ENCODE data around the gene CNIH2. TPM values are rescaled to one million over a fixed set of nuclear protein-coding genes. Genes with fewer than 3 reads are reported as not detected.

CNIH2 gene
- total and polyA plus RNA-seq, 7 donors: 0.05 TPM; not detected in 6

DNA sequence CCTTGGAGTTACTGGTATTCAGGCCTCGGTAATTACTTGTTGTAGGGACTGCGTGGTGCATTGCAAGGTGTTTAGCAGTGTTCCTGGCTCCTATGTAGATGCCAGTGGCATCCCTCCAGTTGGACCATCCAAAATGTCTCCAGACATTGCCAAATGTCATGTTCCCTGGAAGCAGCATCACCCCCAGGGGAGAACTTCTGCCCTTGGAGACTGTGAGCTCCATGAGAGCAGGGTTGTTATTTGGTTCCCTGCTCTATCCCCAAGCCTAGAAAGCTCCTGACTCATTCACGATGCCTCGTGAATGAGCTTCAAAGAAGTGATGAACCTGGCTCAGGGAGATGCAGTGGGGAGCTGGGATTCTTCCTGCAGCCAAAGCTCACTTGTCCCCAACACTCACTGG is 43.6 kb downstream of the CNIH2 start:
- TF ChIP-seq, protein P1, sequence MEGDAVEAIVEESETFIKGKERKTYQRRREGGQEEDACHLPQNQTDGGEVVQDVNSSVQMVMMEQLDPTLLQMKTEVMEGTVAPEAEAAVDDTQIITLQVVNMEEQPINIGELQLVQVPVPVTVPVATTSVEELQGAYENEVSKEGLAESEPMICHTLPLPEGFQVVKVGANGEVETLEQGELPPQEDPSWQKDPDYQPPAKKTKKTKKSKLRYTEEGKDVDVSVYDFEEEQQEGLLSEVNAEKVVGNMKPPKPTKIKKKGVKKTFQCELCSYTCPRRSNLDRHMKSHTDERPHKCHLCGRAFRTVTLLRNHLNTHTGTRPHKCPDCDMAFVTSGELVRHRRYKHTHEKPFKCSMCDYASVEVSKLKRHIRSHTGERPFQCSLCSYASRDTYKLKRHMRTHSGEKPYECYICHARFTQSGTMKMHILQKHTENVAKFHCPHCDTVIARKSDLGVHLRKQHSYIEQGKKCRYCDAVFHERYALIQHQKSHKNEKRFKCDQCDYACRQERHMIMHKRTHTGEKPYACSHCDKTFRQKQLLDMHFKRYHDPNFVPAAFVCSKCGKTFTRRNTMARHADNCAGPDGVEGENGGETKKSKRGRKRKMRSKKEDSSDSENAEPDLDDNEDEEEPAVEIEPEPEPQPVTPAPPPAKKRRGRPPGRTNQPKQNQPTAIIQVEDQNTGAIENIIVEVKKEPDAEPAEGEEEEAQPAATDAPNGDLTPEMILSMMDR (IDR thresholded peaks at IDR 0.05): no peak
- no peak for ATAC-seq
- Histone ChIP-seq H3K27me3 (ENCODE audit: insufficient read depth in 3 of 3, low read length in 2 of 3) (peaks cover 0 to 13% (median 0%) of the 10 kb centered on the region in 3 donors), H3K27ac (no peak overlapping the region), H3K36me3 (ENCODE audit: insufficient read depth in 1 of 2, low read depth in 1 of 2) (no peaks in the 10 kb centered on the region), H3K9me3 (no peaks in the 10 kb centered on the region), H3K4me3 (no peak overlapping the region), H3K4me1 (no peaks in the 10 kb centered on the region)
- peak; percentile 51 to 61 for DNase-seq
- 62 to 80% (median 69%) methylated on average over 4 of the region's 4 CpGs for WGBS, 3 donors
- intact Hi-C loops (cut with DNase I): no loop called here

DNA sequence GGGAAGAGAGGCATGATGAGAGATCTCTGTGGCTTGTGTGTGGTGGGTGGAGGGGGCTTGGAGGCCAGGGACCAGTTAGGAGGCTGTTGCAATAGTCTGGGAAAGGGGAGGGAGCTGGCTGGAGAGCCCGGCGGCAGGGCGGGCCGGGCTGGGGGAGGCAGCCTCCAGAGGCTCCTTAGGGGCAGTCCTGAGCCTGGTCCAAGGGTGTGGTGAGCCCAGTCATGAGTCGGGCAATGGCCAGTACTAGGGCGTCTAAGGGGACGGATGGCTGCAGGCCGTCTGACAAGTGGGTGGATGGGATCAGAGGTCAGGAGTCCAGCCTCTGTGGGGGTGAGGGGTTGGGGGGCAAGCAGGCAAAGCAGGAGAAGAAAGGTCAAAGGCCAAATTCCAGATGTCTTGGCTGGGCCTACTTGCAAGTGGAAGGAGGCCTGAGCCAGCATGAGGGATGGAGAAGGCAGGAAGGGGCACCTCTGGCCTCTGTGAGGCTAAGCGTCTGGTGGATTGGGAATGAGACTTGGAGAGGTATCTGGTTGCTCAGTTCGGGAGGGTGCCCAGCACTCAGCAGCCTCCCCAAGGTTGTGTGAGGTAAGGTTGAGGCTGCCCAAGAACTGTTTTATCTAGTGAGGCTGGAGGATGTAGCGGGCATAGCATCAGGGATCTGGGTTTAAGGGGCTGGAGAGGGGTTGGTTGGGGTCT is 44.9 kb downstream of the CNIH2 start:
- H3K27me3 ChIP-seq (ENCODE audit: insufficient read depth in 3 of 3, low read length in 2 of 3): peaks cover 0 to 4% (median 0%) of the 10 kb centered on the region in 3 donors
- TF ChIP-seq, protein P1 (IDR thresholded peaks at IDR 0.05): no peak
- DNase-seq (peak; percentile 81 to 91), ATAC-seq (peak; percentile 29 to 54 (median 44))
- intact Hi-C loops (cut with DNase I): no loop called here
- 69 to 71% (median 70%) methylated on average over 11 of the region's 11 CpGs for WGBS, 3 donors
- no peak overlapping the region for H3K27ac ChIP-seq
- H3K4me1 ChIP-seq: no peaks in the 10 kb centered on the region
- H3K9me3 ChIP-seq: no peaks in the 10 kb centered on the region
- no peaks in the 10 kb centered on the region for H3K36me3 ChIP-seq (ENCODE audit: insufficient read depth in 1 of 2, low read depth in 1 of 2)
- H3K4me3 ChIP-seq: no peak overlapping the region

DNA sequence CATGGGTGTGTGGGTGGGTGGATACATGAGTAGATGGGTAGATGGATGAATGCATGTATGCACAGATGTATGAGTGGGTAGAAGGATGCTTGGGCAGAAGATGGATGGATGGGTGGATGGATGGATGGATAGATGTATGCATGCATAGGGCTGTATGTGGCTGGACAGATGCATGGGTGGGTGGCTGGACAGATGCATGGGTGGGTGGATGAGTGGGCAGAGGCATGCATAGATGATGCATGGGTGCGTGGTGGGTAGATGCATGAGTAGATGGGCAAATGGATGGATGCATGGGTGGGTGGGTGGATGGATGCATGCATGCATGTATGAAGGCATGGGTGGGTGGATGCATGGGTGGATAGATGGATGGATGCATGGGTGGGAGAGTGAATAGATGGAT is 45.7 kb downstream of the CNIH2 start:
- intact Hi-C loops (cut with DNase I): no loop called here
- TF ChIP-seq, protein P1 (IDR thresholded peaks at IDR 0.05): no peak
- H3K27ac ChIP-seq: no peak overlapping the region
- H3K27me3 ChIP-seq (ENCODE audit: insufficient read depth in 3 of 3, low read length in 2 of 3): no peaks in the 10 kb centered on the region
- no peaks in the 10 kb centered on the region for H3K36me3 ChIP-seq (ENCODE audit: insufficient read depth in 1 of 2, low read depth in 1 of 2)
- no peak for DNase-seq
- no peak overlapping the region for H3K4me3 ChIP-seq
- 95 to 100% (median 97%) methylated on average over 1 of the region's 1 CpG for WGBS, 3 donors
- H3K4me1 ChIP-seq: peaks cover 5% of the 10 kb centered on the region
- no peaks in the 10 kb centered on the region for H3K9me3 ChIP-seq
- ATAC-seq: no peak

DNA sequence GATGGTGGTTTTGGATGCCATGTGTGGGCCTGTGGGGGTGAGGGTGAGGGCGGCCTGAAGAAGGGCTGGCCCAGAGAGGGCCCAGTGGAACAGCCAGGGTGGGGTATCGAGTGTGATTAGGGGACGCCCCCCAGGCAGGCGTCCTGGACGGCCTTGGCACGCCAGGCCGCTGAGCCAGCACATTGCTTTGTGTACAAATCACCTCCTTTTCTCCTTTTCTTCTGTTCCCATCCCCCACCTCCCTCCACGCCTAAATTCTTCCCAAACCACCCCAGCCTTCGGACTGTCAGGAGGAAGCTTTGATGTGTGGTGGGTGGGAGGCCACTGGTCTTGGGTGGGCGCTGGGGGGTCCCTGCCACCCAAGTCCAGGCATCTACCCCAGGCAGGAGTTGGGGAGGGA is 46.7 kb downstream of the CNIH2 start:
- no peaks in the 10 kb centered on the region for H3K9me3 ChIP-seq
- H3K36me3 ChIP-seq (ENCODE audit: insufficient read depth in 1 of 2, low read depth in 1 of 2): no peaks in the 10 kb centered on the region
- intact Hi-C loops (cut with DNase I): no loop called here
- H3K4me1 ChIP-seq: peaks cover 8% of the 10 kb centered on the region
- no peak overlapping the region for H3K27ac ChIP-seq
- TF ChIP-seq, protein P1 (IDR thresholded peaks at IDR 0.05): no peak
- DNase-seq: no peak
- ATAC-seq: no peak
- H3K4me3 ChIP-seq: no peak overlapping the region
- H3K27me3 ChIP-seq (ENCODE audit: insufficient read depth in 3 of 3, low read length in 2 of 3): no peaks in the 10 kb centered on the region
- 75 to 81% (median 76%) methylated on average over 10 of the region's 10 CpGs for WGBS, 3 donors

DNA sequence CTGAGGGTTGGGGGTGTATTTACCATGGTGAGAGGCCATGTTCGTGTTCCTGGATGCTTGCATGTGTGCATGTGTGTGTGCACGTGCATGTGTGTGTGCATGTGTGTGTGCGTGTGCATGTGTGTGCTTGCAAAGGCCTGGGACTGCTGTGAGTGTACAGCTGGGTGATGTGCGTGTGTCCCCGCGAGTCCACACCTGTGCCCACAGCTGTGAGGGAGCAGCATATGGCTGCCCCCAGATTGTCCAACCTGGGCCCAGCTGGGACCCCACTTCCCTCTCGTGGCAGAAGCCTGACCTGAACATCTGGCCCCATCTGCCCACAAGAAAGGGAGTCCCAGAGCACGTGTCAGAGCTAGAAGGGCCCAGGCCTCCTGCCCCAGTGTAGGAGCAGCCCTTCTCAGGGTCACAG is 47.3 kb downstream of the CNIH2 start:
- TF ChIP-seq, protein P1 (IDR thresholded peaks at IDR 0.05): no peak
- WGBS, 3 donors: 76 to 82% (median 81%) methylated on average over 7 to 8 of the region's 8 CpGs
- DNase-seq (no peak), ATAC-seq (no peak)
- H3K4me1 ChIP-seq: peaks cover 8% of the 10 kb centered on the region
- H3K36me3 ChIP-seq (ENCODE audit: insufficient read depth in 1 of 2, low read depth in 1 of 2): no peaks in the 10 kb centered on the region
- H3K4me3 ChIP-seq: no peak overlapping the region
- H3K27ac ChIP-seq: no peak overlapping the region
- no peaks in the 10 kb centered on the region for H3K27me3 ChIP-seq (ENCODE audit: insufficient read depth in 3 of 3, low read length in 2 of 3)
- intact Hi-C loops (cut with DNase I): no loop called here
- H3K9me3 ChIP-seq: no peaks in the 10 kb centered on the region
